A172 (cell line): Measurements from ENCODE around the gene GDPD3. TPM values are rescaled to one million over a fixed set of nuclear protein-coding genes. Genes with fewer than 3 reads are reported as not detected.

Source experiments
- DNase-seq: peaks from one replicate; pipeline ENCODE4 v3.0.0-alpha.2; 2015; ENCODE audit warnings: low spot score
- total RNA-seq: library from RNA; depleted of rRNA; stranded (reverse); fragments of >200 nt; shearing (Covaris generic); gene quantifications from 2 replicates; pipeline ENCODE4 v1.2.3, GENCODE V29; 2014; rRNA removed

Gene GDPD3
- total RNA-seq, 1 experiment from 2014 or later = 2.8 TPM

DNA sequence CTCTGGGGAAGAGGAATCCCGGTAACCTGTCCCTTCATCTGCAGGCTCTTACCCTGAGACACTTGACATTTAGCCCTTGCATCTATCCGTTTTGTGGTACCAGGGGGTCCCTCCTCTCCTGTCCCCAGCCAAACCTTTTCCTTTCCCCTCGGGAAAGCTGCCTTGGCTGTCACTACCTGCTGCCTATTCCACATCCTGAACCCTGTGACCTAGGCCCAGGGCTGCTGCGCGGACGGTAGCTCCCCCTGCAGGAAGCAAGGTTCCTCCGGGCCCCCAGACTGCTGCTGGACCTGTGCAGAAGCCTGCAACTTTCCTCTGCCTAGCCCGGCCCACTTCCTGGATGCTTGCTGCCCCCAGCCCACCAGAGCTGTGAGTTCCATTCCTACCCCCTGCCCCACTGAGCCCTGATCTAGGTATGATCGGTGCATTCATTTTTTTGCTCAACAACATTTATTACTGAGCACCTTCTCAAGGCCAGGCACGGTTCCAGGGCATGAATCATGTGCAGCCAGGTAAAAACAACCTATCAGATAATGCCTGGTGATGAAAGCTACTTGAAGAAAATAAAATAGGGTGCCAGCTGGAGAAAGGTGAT is 58.3 kb downstream of the GDPD3 start:
- no peak for DNase-seq

Other genes with a start within 250 kb of the GDPD3 start
- 22.1 and 24.9 TPM in 2 replicates for gene SEZ6L2, start 214.0 kb downstream of the GDPD3 start, total RNA-seq
- 18.4 and 22.0 TPM in 2 replicates for gene ASPHD1, start 213.0 kb downstream of the GDPD3 start, total RNA-seq
- 11.0 and 12.5 TPM in 2 replicates for gene KCTD13, start 187.3 kb downstream of the GDPD3 start, total RNA-seq
- 90.8 and 105 TPM in 2 replicates for gene TMEM219, start 151.5 kb downstream of the GDPD3 start, total RNA-seq
- gene TAOK2, start 139.7 kb downstream of the GDPD3 start, total RNA-seq = 43.2 and 45.4 TPM in 2 replicates
- gene HIRIP3, start 117.9 kb downstream of the GDPD3 start, total RNA-seq = 17.5 and 31.6 TPM in 2 replicates
- 151 and 184 TPM in 2 replicates for gene INO80E, start 117.3 kb downstream of the GDPD3 start, total RNA-seq
- 0.45 and 1.7 TPM in 2 replicates for gene DOC2A, start 102.5 kb downstream of the GDPD3 start, total RNA-seq
- gene C16orf92, start 90.3 kb downstream of the GDPD3 start, total RNA-seq = not detected in 2 replicates
- gene TLCD3B, start 82.3 kb downstream of the GDPD3 start, total RNA-seq = 0.38 and 1.1 TPM in 2 replicates
- 1,380 and 1,410 TPM in 2 replicates for gene ALDOA, start 47.8 kb downstream of the GDPD3 start, total RNA-seq
- 185 and 215 TPM in 2 replicates for gene PPP4C, start 37.5 kb downstream of the GDPD3 start, total RNA-seq
- not detected in 2 replicates for gene TBX6, start 21.6 kb downstream of the GDPD3 start, total RNA-seq
- 2.9 and 7.5 TPM in 2 replicates for gene YPEL3, start 17.3 kb downstream of the GDPD3 start, total RNA-seq
- gene MAPK3, start 9.7 kb upstream of the GDPD3 start, total RNA-seq = 34.4 and 46.6 TPM in 2 replicates
- 12.0 and 16.0 TPM in 2 replicates for gene CORO1A, start 70.1 kb upstream of the GDPD3 start, total RNA-seq
- 246 and 504 TPM in 2 replicates for gene BOLA2B, start 80.1 kb upstream of the GDPD3 start, total RNA-seq
- gene SLX1A, start 80.3 kb upstream of the GDPD3 start, total RNA-seq = 9.8 and 57.9 TPM in 2 replicates
- gene SULT1A3, start 85.7 kb upstream of the GDPD3 start, total RNA-seq = 5.1 and 6.6 TPM in 2 replicates
- 0.03 and 0.50 TPM in 2 replicates for gene NPIPB13, start 134.9 kb upstream of the GDPD3 start, total RNA-seq
- 87.1 and 116 TPM in 2 replicates for gene CD2BP2, start 241.8 kb upstream of the GDPD3 start, total RNA-seq